Renal cortical epithelial cell (primary cell): Measurements from ENCODE around the gene BBS7. TPM values are rescaled to one million over a fixed set of nuclear protein-coding genes. Genes with fewer than 3 reads are reported as not detected.

Experiments used
- DNase-seq: peaks from one replicate; pipeline ENCODE4 v3.0.0-alpha.2; 2011; ENCODE audit warnings: low read depth
- total RNA-seq: library from RNA; depleted of rRNA; stranded (reverse); fragments of >200 nt; gene quantifications from 2 replicates; pipeline ENCODE4 v1.2.3, GENCODE V29; 2014

The BBS7 gene
- total RNA-seq, 1 donor from 2014 or later = 27.3 TPM

DNA sequence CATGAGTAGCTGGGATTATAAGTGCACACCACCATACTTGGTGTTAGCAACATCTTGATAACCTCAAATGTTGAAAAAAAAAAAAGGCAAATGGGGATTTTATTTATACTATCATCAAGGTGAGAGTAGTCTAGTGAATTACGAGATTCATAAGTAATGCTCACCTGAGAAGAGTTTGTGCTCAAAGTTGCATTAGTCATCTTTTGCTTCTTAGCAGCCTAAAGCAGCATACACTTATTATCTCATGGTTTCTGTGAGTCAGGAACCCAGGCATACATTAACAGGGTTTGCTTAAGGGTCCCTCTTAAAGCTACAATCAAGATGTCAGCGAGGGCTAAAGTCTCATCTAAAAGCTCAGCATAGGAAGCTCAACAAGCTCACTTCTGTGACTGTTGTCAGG, 77.3 kb downstream of the BBS7 start:
- peak; percentile 13 for DNase-seq

- no peak for DNase-seq
Observed at GRCh38 chr4:121791481-121791880, 78.8 kb downstream of the BBS7 start.

- DNase-seq = no peak
Observed at GRCh38 chr4:121790976-121791375, 79.3 kb downstream of the BBS7 start.

GRCh38 chr4:121789960-121790829, 80.1 kb downstream of the BBS7 start:
- DNase-seq = peak; percentile 58

- DNase-seq = no peak
Observed at GRCh38 chr4:121789455-121789854, 80.8 kb downstream of the BBS7 start.

DNA sequence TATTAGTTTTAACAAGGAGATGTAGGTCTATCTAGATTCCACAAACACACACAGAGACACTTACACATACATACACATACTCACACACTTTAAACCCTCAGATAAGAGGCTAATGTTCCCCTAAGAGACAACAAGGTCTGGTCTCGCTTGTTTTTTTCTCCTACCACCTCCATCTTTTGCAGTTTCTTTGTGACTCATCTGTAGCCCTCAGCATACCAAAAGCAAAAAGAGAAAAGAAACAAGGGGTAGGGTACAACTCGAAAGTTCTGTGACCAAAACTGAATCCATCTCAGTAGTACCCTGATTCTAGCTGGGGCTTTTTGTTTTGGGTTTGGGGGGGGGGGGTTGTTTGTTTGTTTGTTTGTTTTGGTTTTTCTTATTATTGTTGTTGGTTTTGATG, 81.4 kb downstream of the BBS7 start:
- no peak for DNase-seq

DNA sequence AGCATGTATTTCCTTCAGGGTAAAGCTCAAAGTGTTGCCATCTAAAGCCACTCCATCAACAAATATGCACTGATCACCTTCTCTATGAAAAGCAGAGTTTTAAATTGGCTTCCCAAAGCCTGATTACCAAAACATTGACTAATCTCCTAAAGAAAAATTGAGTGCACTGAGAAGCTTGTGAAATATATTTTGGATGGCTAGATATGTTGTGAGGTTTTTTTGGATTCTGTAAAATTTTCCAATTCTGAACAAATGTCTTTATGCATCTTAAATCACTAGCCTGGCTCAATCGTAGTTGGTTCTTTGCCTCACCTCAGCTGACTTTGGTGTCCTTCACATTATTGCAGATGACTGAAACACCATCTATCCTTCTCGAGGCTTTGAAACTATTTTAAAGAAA, 84.1 kb downstream of the BBS7 start:
- no peak for DNase-seq

DNA sequence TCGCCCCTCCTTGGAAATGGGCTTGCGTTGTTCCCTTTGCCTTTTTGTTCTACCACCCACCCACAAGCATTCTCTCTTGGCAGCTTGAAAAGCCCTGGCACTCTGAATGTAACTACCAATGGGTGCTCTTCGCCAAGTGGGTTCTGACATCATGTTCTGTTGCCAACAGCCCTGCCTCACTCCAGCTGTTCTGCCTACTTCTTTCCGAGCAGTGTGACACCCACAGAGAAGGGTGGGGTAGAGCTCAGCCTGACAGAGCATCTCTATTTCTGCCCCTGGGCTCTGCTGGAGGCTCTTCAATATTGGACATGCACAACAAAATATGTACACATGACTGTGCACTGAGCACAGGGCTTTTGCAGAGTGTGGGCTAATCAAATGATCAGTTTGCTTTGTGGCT, 84.8 kb downstream of the BBS7 start:
- DNase-seq = no peak

GRCh38 chr4:121784975-121785374, 85.3 kb downstream of the BBS7 start:
- peak; percentile 69 for DNase-seq

- no peak for DNase-seq
Observed at GRCh38 chr4:121784401-121784800, 85.9 kb downstream of the BBS7 start.

DNA sequence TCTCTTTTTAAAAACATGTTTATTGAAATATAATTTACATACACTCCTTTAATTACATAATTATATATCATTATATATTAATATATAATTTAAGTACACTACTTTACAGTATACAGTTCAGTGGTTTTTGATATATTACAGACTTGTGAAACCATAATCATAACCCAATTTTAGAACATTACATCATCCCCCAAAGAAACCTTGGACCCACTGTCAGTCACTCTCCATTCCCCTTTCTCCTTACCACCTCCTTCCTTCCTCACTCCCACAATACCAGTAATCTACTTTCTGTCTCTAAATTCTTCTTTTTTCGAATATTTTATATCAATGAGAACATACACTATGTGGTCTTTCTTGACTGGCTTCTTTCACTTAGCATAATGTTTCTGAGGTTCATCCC, 87.1 kb downstream of the BBS7 start:
- DNase-seq = no peak

GRCh38 chr4:121778991-121779628, 91.2 kb downstream of the BBS7 start:
- DNase-seq = peak; percentile 14

GRCh38 chr4:121777625-121778024, 92.6 kb downstream of the BBS7 start:
- DNase-seq = peak; percentile 66

GRCh38 chr4:121776610-121777401, 93.5 kb downstream of the BBS7 start:
- DNase-seq = no peak

Other genes starting within 250 kb of the BBS7 start
- 419 and 635 TPM in 2 replicates for gene ANXA5, start 173.5 kb downstream of the BBS7 start, total RNA-seq
- 0.30 and 0.69 TPM in 2 replicates for gene SMIM43, start 105.3 kb downstream of the BBS7 start, total RNA-seq
- 18.1 and 38.6 TPM in 2 replicates for gene EXOSC9, start 69.2 kb downstream of the BBS7 start, total RNA-seq
- 2.5 and 43.2 TPM in 2 replicates for gene CCNA2, start 46.6 kb downstream of the BBS7 start, total RNA-seq
- not detected in 2 replicates for gene TRPC3, start 81.6 kb upstream of the BBS7 start, total RNA-seq